Urinary bladder (tissue), 4 donors: ENCODE results near the gene SETD9. TPM values are rescaled to one million over a fixed set of nuclear protein-coding genes. Genes with fewer than 3 reads are reported as not detected.

Experiments used
- DNase-seq: peaks from one replicate; pipeline ENCODE4 v3.0.0-alpha.2; 2015; ENCODE audit errors: extremely low spot score
- H3K27ac ChIP-seq: one replicate; pipeline ENCODE4 v1.5.1; 2013; ENCODE audit warnings: low read depth, mild to moderate bottlenecking, moderate library complexity
- H3K36me3 ChIP-seq: one replicate; pipeline ENCODE4 v1.6.1; 2013; ENCODE audit warnings: mild to moderate bottlenecking, moderate library complexity; ENCODE audit not compliant: insufficient read depth
- H3K4me1 ChIP-seq: one replicate; pipeline ENCODE4 v1.6.1; 2013; ENCODE audit warnings: mild to moderate bottlenecking, moderate library complexity; ENCODE audit not compliant: insufficient read depth
- H3K4me3 ChIP-seq: one replicate; pipeline ENCODE4 v1.5.1; 2013; ENCODE audit warnings: low read depth, low read length
- WGBS: extraction: QIAGEN DNeasy Blood & Tissue Kit; methylation state at CpG from one replicate; pipeline ENCODE4 v1.1.7; 2013; 5-methylcytosine and 5-hydroxymethylcytosine counted together
- polyA plus RNA-seq: library from polyadenylated mRNA; stranded (reverse); fragments of 200-250 nt; gene quantifications from one replicate; pipeline ENCODE4 v1.2.3, GENCODE V29; 2013
- total RNA-seq: library from RNA; depleted of rRNA; stranded (reverse); fragments of >200 nt; gene quantifications from one replicate; pipeline ENCODE4 v1.2.3, GENCODE V29; 2014
- donor health status: healthy with polysubstance abuse.
- donor health status: healthy.

Gene SETD9
- total RNA-seq (4.8 TPM), polyA plus RNA-seq (8.7 TPM)

GRCh38 chr5:56909294-56910209 is at the start of gene SETD9:
Gene SETD9 (plus strand): TSS chr5:56909596. CDS start chr5:56909646, 50 bp downstream.
- DNase-seq, result peak; percentile 90
- H3K27ac ChIP-seq, result peak within 1 kb of the TSS; percentile 94
- no peaks in the 10 kb centered on the region for H3K4me1 ChIP-seq
- no peaks in the 10 kb centered on the region for H3K36me3 ChIP-seq
- WGBS, result under 1% methylated on average over 84 of the region's 84 CpGs
- H3K4me3 ChIP-seq, result peak within 1 kb of the TSS; percentile 62

- no peak for DNase-seq
- Histone ChIP-seq H3K4me3 (no peak overlapping the region), H3K4me1 (no peaks in the 10 kb centered on the region), H3K27ac (no peak overlapping the region), H3K36me3 (peaks cover 4% of the 10 kb centered on the region)
- 91% methylated on average over 4 of the region's 4 CpGs for WGBS
Measured at GRCh38 chr5:56861893-56862485, 47.4 kb upstream of the SETD9 start.

- Histone ChIP-seq H3K4me1 (no peaks in the 10 kb centered on the region), H3K4me3 (no peak overlapping the region), H3K36me3 (peaks cover 4% of the 10 kb centered on the region), H3K27ac (no peak overlapping the region)
- DNase-seq, result no peak
- 78% methylated on average over 3 of the region's 3 CpGs for WGBS
Measured at GRCh38 chr5:56862909-56863308, 46.5 kb upstream of the SETD9 start.

GRCh38 chr5:56871777-56872176 is 37.6 kb upstream of the SETD9 start:
- no peaks in the 10 kb centered on the region for H3K4me1 ChIP-seq
- H3K4me3 ChIP-seq, result no peak overlapping the region
- 87% methylated on average over 2 of the region's 2 CpGs for WGBS
- no peak overlapping the region for H3K27ac ChIP-seq
- no peak for DNase-seq
- H3K36me3 ChIP-seq, result peaks cover 8% of the 10 kb centered on the region

GRCh38 chr5:56873056-56873455 is 36.3 kb upstream of the SETD9 start:
- WGBS, result 72% methylated on average over 3 of the region's 3 CpGs
- no peak overlapping the region for H3K27ac ChIP-seq
- peaks cover 8% of the 10 kb centered on the region for H3K36me3 ChIP-seq
- no peak for DNase-seq
- no peak overlapping the region for H3K4me3 ChIP-seq
- no peaks in the 10 kb centered on the region for H3K4me1 ChIP-seq

GRCh38 chr5:56876327-56876726 is 33.1 kb upstream of the SETD9 start:
- WGBS, result 83% methylated on average over 3 of the region's 3 CpGs
- H3K36me3 ChIP-seq, result peaks cover 8% of the 10 kb centered on the region
- H3K27ac ChIP-seq, result no peak overlapping the region
- DNase-seq, result no peak
- no peak overlapping the region for H3K4me3 ChIP-seq
- no peaks in the 10 kb centered on the region for H3K4me1 ChIP-seq

GRCh38 chr5:56881571-56881970 is 27.8 kb upstream of the SETD9 start:
- Histone ChIP-seq H3K4me3 (no peak overlapping the region), H3K36me3 (peaks cover 6% of the 10 kb centered on the region), H3K4me1 (no peaks in the 10 kb centered on the region), H3K27ac (no peak overlapping the region)
- WGBS, result 97% methylated on average over 5 of the region's 5 CpGs
- no peak for DNase-seq

GRCh38 chr5:56893251-56893951 is 16.0 kb upstream of the SETD9 start:
- 91% methylated on average over 5 of the region's 5 CpGs for WGBS
- H3K27ac ChIP-seq, result no peak overlapping the region
- no peak for DNase-seq
- no peaks in the 10 kb centered on the region for H3K4me1 ChIP-seq
- H3K36me3 ChIP-seq, result peaks cover 8% of the 10 kb centered on the region
- no peak overlapping the region for H3K4me3 ChIP-seq

- Histone ChIP-seq H3K4me3 (no peak overlapping the region), H3K36me3 (peaks cover 4% of the 10 kb centered on the region), H3K4me1 (no peaks in the 10 kb centered on the region), H3K27ac (no peak overlapping the region)
- DNase-seq, result no peak
- WGBS, result 97% methylated on average over 4 of the region's 4 CpGs
Measured at GRCh38 chr5:56896763-56897162, 12.6 kb upstream of the SETD9 start.

GRCh38 chr5:56898213-56898612 is 11.2 kb upstream of the SETD9 start:
- Histone ChIP-seq H3K4me3 (no peak overlapping the region), H3K36me3 (peaks cover 4% of the 10 kb centered on the region), H3K27ac (no peak overlapping the region), H3K4me1 (no peaks in the 10 kb centered on the region)
- 83% methylated on average over 4 of the region's 4 CpGs for WGBS
- DNase-seq, result no peak

GRCh38 chr5:56900395-56900794 is 9.0 kb upstream of the SETD9 start:
- no peak overlapping the region for H3K27ac ChIP-seq
- DNase-seq, result no peak
- H3K4me1 ChIP-seq, result no peaks in the 10 kb centered on the region
- 63% methylated on average over 4 of the region's 4 CpGs for WGBS
- no peak overlapping the region for H3K4me3 ChIP-seq
- H3K36me3 ChIP-seq, result no peaks in the 10 kb centered on the region

- WGBS, result 37% methylated on average over 3 of the region's 3 CpGs
- Histone ChIP-seq H3K4me3 (no peak overlapping the region), H3K36me3 (no peaks in the 10 kb centered on the region), H3K4me1 (no peaks in the 10 kb centered on the region), H3K27ac (no peak overlapping the region)
- no peak for DNase-seq
Measured at GRCh38 chr5:56900858-56901578, 8.4 kb upstream of the SETD9 start.

GRCh38 chr5:56908942-56909293 is 478 bp upstream of the SETD9 start:
- Histone ChIP-seq H3K27ac (peak overlapping the region; percentile 94), H3K36me3 (no peaks in the 10 kb centered on the region), H3K4me1 (no peaks in the 10 kb centered on the region), H3K4me3 (peak overlapping the region; percentile 62)
- WGBS, result under 1% methylated on average over 19 of the region's 19 CpGs
- DNase-seq, result peak; percentile 40
